Peyer's patch (tissue), 4 donors: ENCODE measurements around the gene TNS3. TPM values are rescaled to one million over a fixed set of nuclear protein-coding genes. Genes with fewer than 3 reads are reported as not detected.
"Not testable (repeated sequence)": the region's sequence is repeated elsewhere in the genome, so short reads cannot be mapped to it uniquely, and the experiment has no call there.

Source experiments
- DNase-seq, 3 donors: peaks; one replicate each; pipeline ENCODE4 v3.0.0-alpha.2; 2017 to 2019
- H3K27ac ChIP-seq, 4 donors: fragments of 200-600 bp; sonication (generic); one replicate each; pipeline ENCODE4 v1.5.1; 2016 to 2019
- H3K27me3 ChIP-seq, 2 donors: fragments of 200-600 bp; sonication (generic); one replicate each; pipeline ENCODE4 v1.5.1; 2019
- H3K36me3 ChIP-seq, 3 donors: fragments of 200-600 bp; sonication (generic); one replicate each; pipeline ENCODE4 v1.5.1; 2016 to 2019
- H3K4me1 ChIP-seq, 4 donors: fragments of 200-600 bp; sonication (generic); one replicate each; pipeline ENCODE4 v1.5.1; 2016 to 2019
- H3K4me3 ChIP-seq, 4 donors: fragments of 200-600 bp; sonication (generic); 1 replicate in 3 of 4; 2 replicates in 1 of 4; pipeline ENCODE4 v1.5.1; 2016 to 2019; ENCODE audit warnings: mild to moderate bottlenecking in 1 of 4
- H3K9me3 ChIP-seq, 4 donors: fragments of 200-600 bp; sonication (generic); one replicate each; pipeline ENCODE4 v1.5.1; 2016 to 2019; ENCODE audit warnings: mild to moderate bottlenecking in 1 of 4
- CTCF ChIP-seq, 6 experiments: fragments of 450-650 bp in 4 of 6; fragments of 200-600 bp in 2 of 6; sonication (generic) in 1 of 6; IDR thresholded peaks; one replicate each; pipeline ENCODE4 v1.5.1; 2017 to 2019; ENCODE audit warnings: antibody characterized with exemption in 6 of 6, mild to moderate bottlenecking in 3 of 6, moderate library complexity in 1 of 6
- POLR2A ChIP-seq, 2 donors: fragments of 450-650 bp; IDR thresholded peaks; one replicate each; pipeline ENCODE4 v1.5.1; 2017; ENCODE audit warnings: antibody characterized with exemption in 2 of 2, mild to moderate bottlenecking in 2 of 2, moderate library complexity in 2 of 2
- total RNA-seq, 4 donors: library from RNA; depleted of rRNA; stranded (reverse); fragments of >200 nt; gene quantifications; one replicate each; pipeline ENCODE4 v1.1.0, GENCODE V29; 2016

TNS3 gene
- total RNA-seq, 4 donors from 2014 or later = 79.5 to 157 (median 112) TPM

GRCh38 chr7:47446871-47447466 is 134.9 kb downstream of the TNS3 start:
- DNase-seq = no peak
- H3K27ac ChIP-seq = no peak overlapping the region
- TF ChIP-seq POLR2A (IDR thresholded peaks at IDR 0.05) (no peak), CTCF (IDR thresholded peaks at IDR 0.05) (no peak)

DNA sequence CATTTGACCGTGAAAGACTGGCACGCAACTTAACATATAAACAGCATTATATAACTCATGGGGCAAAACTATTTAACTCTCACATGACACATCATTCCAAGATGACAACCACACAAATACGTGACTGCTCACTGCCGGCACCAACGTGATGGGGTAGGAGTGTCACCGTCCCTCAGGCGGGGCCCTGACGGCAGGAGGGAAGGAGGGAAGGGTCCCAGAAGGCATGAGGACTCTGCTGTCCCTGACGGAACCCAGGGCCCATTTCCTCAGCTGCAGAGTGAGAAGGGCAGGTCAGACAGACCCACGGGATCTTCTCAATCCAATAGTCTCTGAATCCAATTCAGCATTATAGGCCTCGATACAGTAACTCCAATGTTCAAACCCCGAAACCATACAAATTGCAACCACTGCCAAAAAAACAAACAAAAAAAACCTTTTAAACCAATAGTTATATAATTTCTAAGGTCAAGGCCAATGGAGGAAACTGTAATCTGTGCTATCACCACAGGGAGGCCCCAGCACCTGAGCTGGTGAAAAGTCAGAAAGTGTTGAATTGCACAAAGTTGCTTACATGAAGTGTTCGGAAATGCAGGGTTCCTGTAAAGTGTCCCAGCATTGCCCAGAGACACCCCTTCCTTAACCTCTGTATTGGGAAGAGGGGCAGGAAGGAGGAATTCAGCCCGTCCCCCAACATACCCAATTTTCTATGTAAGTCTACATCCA is 137.4 kb downstream of the TNS3 start:
- H3K27ac ChIP-seq = peak overlapping the region in 1 of 4 donors; percentile 2
- H3K36me3 ChIP-seq = peaks cover 0 to under 1% (median 0%) of the 10 kb centered on the region in 3 donors
- peak in 2 of 3 donors; percentile 29 to 65 for DNase-seq

More at GRCh38 chr7:47446871-47447466, 134.9 kb downstream of the TNS3 start:
- Histone ChIP-seq H3K36me3 (no peaks in the 10 kb centered on the region), H3K27me3 (no peaks in the 10 kb centered on the region), H3K4me1 (peaks cover 0 to 39% (median 0%) of the 10 kb centered on the region in 4 donors), H3K4me3 (no peak overlapping the region), H3K9me3 (no peaks in the 10 kb centered on the region)

DNA sequence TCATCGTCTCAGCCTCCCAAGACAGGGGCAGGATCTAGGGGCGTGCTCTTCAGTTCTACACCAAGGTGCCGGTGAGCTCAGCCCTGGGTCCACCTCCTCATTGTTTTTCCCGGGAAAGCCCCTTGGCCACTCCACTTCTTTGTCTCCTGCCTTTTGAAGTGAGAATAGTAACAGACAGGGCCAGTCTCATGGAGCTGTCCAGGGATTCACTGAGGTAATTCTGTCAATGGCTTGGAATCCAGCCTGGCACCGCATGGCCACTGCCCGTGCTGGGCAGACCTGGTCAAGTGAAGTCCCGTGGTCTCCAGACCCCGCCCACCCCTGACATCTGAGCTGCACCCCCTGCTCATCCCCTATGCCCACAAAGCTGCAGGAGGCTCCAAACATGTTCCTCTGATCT is 138.9 kb downstream of the TNS3 start:
- DNase-seq = no peak
- peaks cover 0 to 36% (median 0%) of the 10 kb centered on the region in 4 donors for H3K4me1 ChIP-seq
- H3K4me3 ChIP-seq = no peak overlapping the region
- H3K9me3 ChIP-seq = no peaks in the 10 kb centered on the region
- H3K36me3 ChIP-seq = peaks cover 0 to 15% (median 0%) of the 10 kb centered on the region in 3 donors
- TF ChIP-seq CTCF (IDR thresholded peaks at IDR 0.05) (no peak), POLR2A (IDR thresholded peaks at IDR 0.05) (no peak)
- H3K27ac ChIP-seq = no peak overlapping the region
- no peaks in the 10 kb centered on the region for H3K27me3 ChIP-seq

More for the DNA sequence above, 137.4 kb downstream of the TNS3 start:
- Histone ChIP-seq H3K4me1 (peaks cover 0 to 36% (median 0%) of the 10 kb centered on the region in 4 donors), H3K4me3 (no peak overlapping the region), H3K27me3 (no peaks in the 10 kb centered on the region), H3K9me3 (no peaks in the 10 kb centered on the region)
- TF ChIP-seq CTCF (IDR thresholded peaks at IDR 0.05) (peak in 5 of 6 experiments; percentile 18 to 73 (median 70)), POLR2A (IDR thresholded peaks at IDR 0.05) (no peak)

GRCh38 chr7:47442605-47442865 is 139.4 kb downstream of the TNS3 start:
- Histone ChIP-seq H3K4me1 (peaks cover 0 to 36% (median 0%) of the 10 kb centered on the region in 4 donors), H3K36me3 (peaks cover 0 to 16% (median 0%) of the 10 kb centered on the region in 3 donors), H3K27me3 (no peaks in the 10 kb centered on the region), H3K9me3 (no peaks in the 10 kb centered on the region), H3K4me3 (no peak overlapping the region), H3K27ac (peak overlapping the region in 1 of 4 donors; percentile 36)
- TF ChIP-seq POLR2A (IDR thresholded peaks at IDR 0.05) = no peak
- no peak for DNase-seq

DNA sequence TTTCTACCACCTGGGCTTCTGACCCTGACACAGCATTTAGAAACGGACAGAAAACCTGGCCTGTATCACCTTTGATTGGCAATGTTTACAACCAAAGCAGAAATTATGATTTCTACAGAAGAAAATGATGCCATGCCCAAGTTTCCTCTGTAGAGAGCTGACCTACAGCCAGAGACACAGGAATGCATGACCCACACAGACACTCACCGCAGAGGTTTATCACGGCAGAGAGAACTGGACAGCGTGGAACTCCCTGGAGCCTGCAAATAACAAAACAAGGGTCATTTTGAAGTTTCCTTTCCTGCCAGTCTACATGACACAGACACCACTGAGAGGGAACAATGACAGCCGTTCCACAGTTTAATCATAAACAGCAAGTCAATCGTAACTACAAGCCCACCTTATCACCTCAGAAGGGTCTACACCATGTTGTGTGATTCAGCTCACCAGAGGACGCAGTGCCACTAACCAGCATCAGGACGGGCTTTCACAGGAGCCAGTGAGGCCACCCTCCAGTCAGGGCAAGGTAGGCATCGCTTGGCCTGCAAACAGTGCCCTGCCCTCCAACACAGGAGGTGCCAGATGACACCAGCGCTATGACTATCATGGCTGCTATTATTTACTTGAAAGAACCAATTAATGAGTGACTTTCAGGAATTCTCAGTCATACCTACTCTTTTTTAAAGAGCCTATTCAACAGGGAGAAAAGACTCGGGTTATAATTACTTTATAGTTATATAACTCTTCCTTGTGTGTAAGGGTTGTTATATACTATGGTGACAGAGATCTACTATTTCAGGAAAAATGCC is 139.9 kb downstream of the TNS3 start:
- Histone ChIP-seq H3K4me3 (no peak overlapping the region), H3K36me3 (peaks cover 0 to 16% (median 0%) of the 10 kb centered on the region in 3 donors), H3K9me3 (no peaks in the 10 kb centered on the region), H3K4me1 (peaks cover 0 to 32% (median 0%) of the 10 kb centered on the region in 4 donors), H3K27ac (peak overlapping the region in 1 of 4 donors; percentile 36), H3K27me3 (no peaks in the 10 kb centered on the region)
- no peak for DNase-seq
- TF ChIP-seq CTCF (IDR thresholded peaks at IDR 0.05) = no peak
- no peak for TF ChIP-seq POLR2A (IDR thresholded peaks at IDR 0.05)

DNA sequence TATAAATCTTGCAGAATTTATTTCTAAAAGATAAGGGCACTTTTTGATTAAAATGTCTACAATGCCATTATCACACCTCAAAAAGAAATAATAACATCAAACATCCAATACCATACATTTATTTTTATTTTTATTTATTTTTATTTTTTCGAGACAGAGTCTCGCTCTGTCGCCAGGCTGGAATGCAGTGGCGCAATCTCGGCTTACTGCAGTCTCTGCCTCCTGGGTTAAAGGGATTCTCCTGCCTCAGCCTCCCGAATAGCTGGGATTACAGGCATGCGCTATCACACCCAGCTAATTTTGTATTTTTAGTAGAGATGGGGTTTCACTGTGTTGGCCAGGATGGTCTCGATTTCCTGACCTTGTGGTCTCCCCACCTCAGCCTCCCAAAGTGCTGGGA is 140.9 kb downstream of the TNS3 start:
- H3K27ac ChIP-seq, H3K27me3 ChIP-seq, H3K4me3 ChIP-seq, DNase-seq, H3K9me3 ChIP-seq: not testable (repeated sequence)
- Histone ChIP-seq H3K4me1 (peaks cover 0 to 25% (median 0%) of the 10 kb centered on the region in 4 donors), H3K36me3 (peaks cover 0 to 16% (median 0%) of the 10 kb centered on the region in 3 donors)
